IPS-18c (cell line): ENCODE data around the gene MCTP2.
"Not testable (repeated sequence)": the region's sequence is repeated elsewhere in the genome, so short reads cannot be mapped to it uniquely, and the experiment has no call there.

Experiments used
- H3K4me3 ChIP-seq: 2 replicates; pipeline ENCODE4 v1.7.0; 2013; ENCODE audit warnings: low read depth, mild to moderate bottlenecking, low read length, moderate library complexity; ENCODE audit not compliant: insufficient read depth
- H3K9me3 ChIP-seq: one replicate; pipeline ENCODE4 v1.6.1; 2013; ENCODE audit warnings: mild to moderate bottlenecking, low read length, moderate library complexity; ENCODE audit not compliant: control insufficient read depth, insufficient read depth

The MCTP2 gene

GRCh38 chr15:94485148-94485719, 253.9 kb downstream of the MCTP2 start:
- no peak overlapping the region for H3K4me3 ChIP-seq
- H3K9me3 ChIP-seq: no peaks in the 10 kb centered on the region

- H3K4me3 ChIP-seq: no peak overlapping the region
Measured at GRCh38 chr15:94487635-94488034, 256.3 kb downstream of the MCTP2 start.

GRCh38 chr15:94493176-94493575, 261.8 kb downstream of the MCTP2 start:
- H3K9me3 ChIP-seq: no peaks in the 10 kb centered on the region
- H3K4me3 ChIP-seq: no peak overlapping the region

More at GRCh38 chr15:94487635-94488034, 256.3 kb downstream of the MCTP2 start:
- no peaks in the 10 kb centered on the region for H3K9me3 ChIP-seq

- H3K9me3 ChIP-seq, H3K4me3 ChIP-seq: not testable (repeated sequence)
Measured at GRCh38 chr15:94493586-94493985, 262.2 kb downstream of the MCTP2 start.

- Histone ChIP-seq H3K9me3 (no peaks in the 10 kb centered on the region), H3K4me3 (no peak overlapping the region)
Measured at GRCh38 chr15:94494732-94495131, 263.4 kb downstream of the MCTP2 start.

- Histone ChIP-seq H3K4me3 (no peak overlapping the region), H3K9me3 (no peaks in the 10 kb centered on the region)
Measured at GRCh38 chr15:94503293-94503692, 271.9 kb downstream of the MCTP2 start.

GRCh38 chr15:94509259-94509658, 277.9 kb downstream of the MCTP2 start:
- no peaks in the 10 kb centered on the region for H3K9me3 ChIP-seq
- H3K4me3 ChIP-seq: no peak overlapping the region

GRCh38 chr15:94522125-94522524, 290.8 kb downstream of the MCTP2 start:
- no peak overlapping the region for H3K4me3 ChIP-seq

GRCh38 chr15:94523873-94524272, 292.5 kb downstream of the MCTP2 start:
- H3K9me3 ChIP-seq: no peaks in the 10 kb centered on the region
- no peak overlapping the region for H3K4me3 ChIP-seq

More at GRCh38 chr15:94522125-94522524, 290.8 kb downstream of the MCTP2 start:
- H3K9me3 ChIP-seq: no peaks in the 10 kb centered on the region

- no peak overlapping the region for H3K4me3 ChIP-seq
Measured at GRCh38 chr15:94524565-94524964, 293.2 kb downstream of the MCTP2 start.

GRCh38 chr15:94526071-94526689, 294.8 kb downstream of the MCTP2 start:
- no peak overlapping the region for H3K4me3 ChIP-seq
- H3K9me3 ChIP-seq: no peaks in the 10 kb centered on the region

More at GRCh38 chr15:94524565-94524964, 293.2 kb downstream of the MCTP2 start:
- H3K9me3 ChIP-seq: no peaks in the 10 kb centered on the region

GRCh38 chr15:94532226-94532625, 300.9 kb downstream of the MCTP2 start:
- Histone ChIP-seq H3K9me3 (no peaks in the 10 kb centered on the region), H3K4me3 (no peak overlapping the region)
